Stimulated activated CD4-positive, alpha-beta T cell treated with anti-CD3 and anti-CD28 coated beads, Interleukin-12 subunit alpha, Interleukin-12 subunit beta, amount 100 ng/mL, for 48 hours (primary cell): ENCODE data around the gene POLN.

ENCODE experiments used
- DNase-seq, 3 donors: peaks; one replicate each; pipeline ENCODE4 v3.0.0-alpha.2; 2020; ENCODE audit warnings: low read depth in 2 of 3, low spot score in 1 of 3

POLN gene

GRCh38 chr4:2087170-2087569 lies 154.8 kb downstream of the POLN start:
- DNase-seq = no peak

- no peak for DNase-seq
These were observed 156.4 kb downstream of the POLN start for GRCh38 chr4:2085496-2085901.

GRCh38 chr4:2084316-2084715 lies 157.6 kb downstream of the POLN start:
- DNase-seq = no peak

GRCh38 chr4:2083826-2084160 lies 158.1 kb downstream of the POLN start:
- no peak for DNase-seq

- DNase-seq = no peak
These were observed 158.7 kb downstream of the POLN start for GRCh38 chr4:2083116-2083825.

GRCh38 chr4:2082627-2083026 lies 159.3 kb downstream of the POLN start:
- no peak for DNase-seq

GRCh38 chr4:2082118-2082517 lies 159.8 kb downstream of the POLN start:
- no peak for DNase-seq

- no peak for DNase-seq
These were observed 160.4 kb downstream of the POLN start for GRCh38 chr4:2081540-2081939.

- DNase-seq = no peak
These were observed 161.3 kb downstream of the POLN start for GRCh38 chr4:2080429-2081300.

GRCh38 chr4:2079926-2080325 lies 162.0 kb downstream of the POLN start:
- no peak for DNase-seq

GRCh38 chr4:2079006-2079405 lies 162.9 kb downstream of the POLN start:
- no peak for DNase-seq

- no peak for DNase-seq
These were observed 163.3 kb downstream of the POLN start for GRCh38 chr4:2078584-2078983.

- no peak for DNase-seq
These were observed 164.1 kb downstream of the POLN start for GRCh38 chr4:2077537-2078460.

GRCh38 chr4:2076908-2077536 lies 164.9 kb downstream of the POLN start:
- no peak for DNase-seq

- DNase-seq = no peak
These were observed 165.7 kb downstream of the POLN start for GRCh38 chr4:2075987-2076907.

- DNase-seq = no peak
These were observed 166.5 kb downstream of the POLN start for GRCh38 chr4:2075171-2075986.

- DNase-seq = no peak
These were observed 167.3 kb downstream of the POLN start for GRCh38 chr4:2074588-2074987.

- DNase-seq = no peak
These were observed 168.0 kb downstream of the POLN start for GRCh38 chr4:2073808-2074481.
